ENCODE data around the gene IGF2BP1.
"Not testable (repeated sequence)": the region's sequence is repeated elsewhere in the genome, so short reads cannot be mapped to it uniquely, and the experiment has no call there.

IGF2BP1 gene

GRCh38 chr17:49100601-49101000 is 103.4 kb downstream of the IGF2BP1 start:
- no peak for DNase-seq (ENCODE audit: low read depth in 2 of 2)

GRCh38 chr17:49101054-49101534 is 103.9 kb downstream of the IGF2BP1 start:
- DNase-seq (ENCODE audit: low read depth in 2 of 2) = no peak

DNA sequence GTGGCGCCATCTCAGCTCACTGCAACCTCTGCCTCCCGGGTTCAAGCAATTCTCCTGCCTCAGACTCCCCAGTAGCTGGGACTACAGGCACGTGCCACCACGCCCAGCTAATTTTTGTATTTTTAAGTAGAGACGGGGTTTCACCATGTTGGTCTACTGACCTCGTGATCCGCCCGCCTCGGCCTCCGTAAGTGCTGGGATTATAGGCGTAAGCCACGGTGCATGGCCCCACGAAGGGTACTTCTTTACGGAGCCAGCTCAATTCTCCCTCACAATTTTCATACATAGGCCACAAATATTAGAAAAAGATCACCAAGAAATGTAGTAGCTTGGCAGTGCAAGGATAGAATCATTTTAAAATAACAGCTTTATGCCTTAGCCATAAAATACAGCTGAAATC is 106.2 kb downstream of the IGF2BP1 start:
- DNase-seq (ENCODE audit: low read depth in 2 of 2) = not testable (repeated sequence)

GRCh38 chr17:49104511-49105074 is 107.4 kb downstream of the IGF2BP1 start:
- no peak for DNase-seq (ENCODE audit: low read depth in 2 of 2)

Data from stimulated activated CD8-positive, alpha-beta memory T cell treated with anti-CD3 and anti-CD28 coated beads, Interleukin-7, amount 100 ng/mL, for 4 hours (primary cell).